HG02943 (cell line): ENCODE data around the gene MYBPC1.
"Not testable (repeated sequence)": the region's sequence is repeated elsewhere in the genome, so short reads cannot be mapped to it uniquely, and the experiment has no call there.

Experiments used
- ATAC-seq: cut with Tn5 transposase; IDR thresholded peaks from one replicate; pipeline ENCODE4 v1.9.1; 2021; ENCODE audit warnings: mild to moderate bottlenecking, low read depth, moderate library complexity; ENCODE audit not compliant: unreplicated experiment

Gene MYBPC1

GRCh38 chr12:101653503-101653902 is 58.7 kb downstream of the MYBPC1 start:
- ATAC-seq, result no peak

DNA sequence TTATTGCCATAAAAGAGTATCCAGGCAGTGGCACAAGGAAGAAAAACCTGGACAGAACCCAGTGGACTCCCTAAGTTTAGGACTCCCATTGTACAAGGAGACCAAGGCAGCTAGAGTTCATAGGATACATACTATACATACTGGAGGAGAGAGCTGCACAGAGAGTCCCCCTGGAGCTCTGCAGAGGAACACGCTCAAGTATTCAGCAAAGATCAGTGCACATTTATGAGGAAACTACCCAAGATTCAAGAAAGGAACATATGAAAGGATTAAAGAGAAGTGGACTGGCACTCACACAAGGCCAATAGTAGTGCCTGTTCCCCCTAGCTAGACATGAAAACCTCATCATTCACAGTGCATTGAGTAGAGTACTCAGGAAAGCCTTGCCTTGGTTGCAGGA is 59.7 kb downstream of the MYBPC1 start:
- no peak for ATAC-seq

GRCh38 chr12:101655393-101655792 is 60.6 kb downstream of the MYBPC1 start:
- ATAC-seq, result no peak

GRCh38 chr12:101660662-101661061 is 65.9 kb downstream of the MYBPC1 start:
- ATAC-seq, result not testable (repeated sequence)

DNA sequence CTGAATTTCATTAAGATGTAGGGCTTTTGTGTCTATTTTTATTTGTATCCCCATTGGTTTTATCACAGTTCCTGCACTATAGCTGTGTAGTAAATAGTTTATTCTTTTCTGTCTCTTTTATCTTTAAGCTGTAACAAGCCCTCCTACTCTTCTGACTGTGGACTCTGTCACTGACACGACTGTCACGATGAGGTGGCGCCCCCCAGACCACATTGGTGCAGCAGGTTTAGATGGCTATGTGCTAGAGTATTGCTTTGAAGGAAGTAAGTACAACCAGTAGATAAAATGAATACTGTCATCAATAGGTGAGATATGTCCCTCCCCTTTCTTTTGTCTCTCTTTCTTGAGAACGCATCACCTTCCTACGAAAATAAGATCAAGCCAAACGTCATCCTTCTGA is 68.5 kb downstream of the MYBPC1 start:
- ATAC-seq, result no peak

DNA sequence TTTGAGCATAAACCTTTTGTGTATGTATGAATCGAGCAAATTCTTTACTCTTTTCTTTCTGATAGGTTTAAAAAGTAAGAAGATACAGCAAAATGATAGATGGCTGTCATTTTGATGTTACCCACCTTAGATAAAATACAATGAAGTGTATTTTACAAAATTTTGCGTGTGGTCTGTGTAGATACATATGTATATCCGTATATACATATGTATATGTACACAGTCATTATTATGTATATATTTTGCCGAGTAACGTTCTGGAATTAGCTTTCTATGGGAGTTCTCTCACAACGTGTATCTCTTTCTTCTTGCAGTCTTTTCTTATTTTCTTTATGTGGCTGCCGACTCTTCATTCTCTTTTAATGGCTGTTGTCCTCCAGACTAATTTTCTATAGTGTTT is 70.2 kb downstream of the MYBPC1 start:
- ATAC-seq, result no peak

- no peak for ATAC-seq
These were observed 71.4 kb downstream of the MYBPC1 start for GRCh38 chr12:101666052-101666728.

- ATAC-seq, result no peak
These were observed 72.8 kb downstream of the MYBPC1 start for GRCh38 chr12:101667591-101667990.

- no peak for ATAC-seq
These were observed 75.4 kb downstream of the MYBPC1 start for GRCh38 chr12:101670007-101670671.

DNA sequence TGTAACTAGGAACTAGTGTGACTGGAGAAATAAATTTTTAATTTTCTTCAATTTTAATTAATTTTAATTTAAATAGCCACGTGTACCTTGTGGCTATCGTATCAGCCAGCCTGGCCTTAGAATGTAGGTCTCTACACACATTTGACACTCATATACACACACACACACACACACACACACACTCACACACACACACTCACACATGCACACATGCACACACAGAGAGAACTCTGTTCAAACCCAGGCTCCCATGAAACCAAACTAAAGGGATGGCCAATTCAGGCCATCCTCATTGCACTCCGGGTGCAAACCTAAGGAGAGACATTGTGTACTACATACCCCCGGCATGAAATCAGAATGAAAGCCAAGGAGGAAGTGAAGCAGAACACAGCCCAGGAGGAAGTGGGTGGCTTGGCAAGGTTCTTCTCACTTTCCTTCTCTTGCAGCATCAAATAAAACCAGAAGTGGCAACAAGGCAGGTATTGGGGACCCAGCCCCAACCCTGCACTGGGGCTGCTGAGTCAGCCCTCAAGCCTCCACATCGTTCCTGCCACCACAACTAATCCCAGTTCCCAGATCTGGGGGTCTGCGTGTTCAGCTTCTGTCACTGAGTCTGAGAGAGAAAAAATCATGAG is 76.5 kb downstream of the MYBPC1 start:
- no peak for ATAC-seq

GRCh38 chr12:101671833-101672232 is 77.1 kb downstream of the MYBPC1 start:
- no peak for ATAC-seq

- ATAC-seq, result no peak
These were observed 80.8 kb downstream of the MYBPC1 start for GRCh38 chr12:101675555-101675954.

DNA sequence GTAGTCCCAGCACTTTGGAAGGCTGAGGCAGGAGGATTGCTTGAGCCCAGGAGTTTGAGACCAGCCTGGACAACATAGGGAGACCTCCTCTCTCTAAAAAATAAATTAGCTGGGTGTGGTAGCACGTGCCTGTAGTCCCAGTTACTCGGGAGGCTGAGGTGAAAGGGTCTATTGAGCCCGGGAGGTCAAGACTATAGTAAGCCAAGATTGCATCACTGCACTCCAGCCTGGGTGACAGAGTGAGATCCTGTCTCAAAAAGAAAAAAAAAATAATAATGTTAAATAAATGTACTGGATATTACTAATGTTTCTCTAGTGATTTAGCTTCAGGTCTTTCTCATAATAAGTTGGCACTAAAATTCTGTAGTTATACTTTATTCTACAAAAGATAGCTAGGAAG is 81.7 kb downstream of the MYBPC1 start:
- ATAC-seq, result not testable (repeated sequence)

- ATAC-seq, result no peak
These were observed 83.3 kb downstream of the MYBPC1 start for GRCh38 chr12:101678081-101678480.

DNA sequence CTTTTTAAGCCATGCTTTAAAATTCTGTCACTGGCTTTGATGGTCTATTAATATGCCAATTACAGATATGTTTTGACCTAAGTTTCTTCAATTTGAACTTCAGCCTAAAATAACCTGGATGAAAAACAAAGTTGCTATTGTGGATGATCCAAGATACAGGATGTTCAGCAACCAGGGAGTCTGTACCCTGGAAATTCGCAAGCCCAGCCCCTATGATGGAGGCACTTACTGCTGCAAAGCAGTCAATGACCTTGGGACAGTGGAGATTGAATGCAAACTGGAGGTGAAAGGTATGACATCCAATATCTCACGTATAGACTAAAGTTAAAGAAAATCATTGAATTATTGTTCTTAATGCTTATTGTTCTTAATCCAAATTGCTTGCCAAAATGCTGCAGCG is 85.5 kb downstream of the MYBPC1 start:
- ATAC-seq, result no peak

- ATAC-seq, result no peak
These were observed 85.9 kb downstream of the MYBPC1 start for GRCh38 chr12:101680647-101681046.

- not testable (repeated sequence) for ATAC-seq
These were observed 86.9 kb downstream of the MYBPC1 start for GRCh38 chr12:101681627-101682026.

DNA sequence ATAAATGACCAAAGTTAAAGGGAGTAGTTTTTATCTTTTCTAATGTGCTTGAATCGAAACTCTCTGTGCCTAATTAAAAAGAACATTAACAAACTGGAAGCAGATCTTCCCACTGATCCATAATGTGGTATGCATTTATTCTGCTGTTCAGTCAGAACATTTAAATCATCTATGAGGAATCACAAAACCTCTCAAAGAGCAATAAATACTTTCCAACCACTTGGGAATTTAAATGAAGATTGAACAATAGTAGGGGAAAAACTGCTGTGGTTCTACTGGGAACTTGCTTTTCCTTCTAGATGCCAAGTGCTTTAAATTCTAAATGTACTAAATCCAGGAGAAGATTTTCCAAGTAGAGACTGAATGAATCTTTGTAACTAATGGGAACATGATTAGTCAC is 90.3 kb downstream of the MYBPC1 start:
- no peak for ATAC-seq

- no peak for ATAC-seq
These were observed 91.4 kb downstream of the MYBPC1 start for GRCh38 chr12:101686176-101686575.

DNA sequence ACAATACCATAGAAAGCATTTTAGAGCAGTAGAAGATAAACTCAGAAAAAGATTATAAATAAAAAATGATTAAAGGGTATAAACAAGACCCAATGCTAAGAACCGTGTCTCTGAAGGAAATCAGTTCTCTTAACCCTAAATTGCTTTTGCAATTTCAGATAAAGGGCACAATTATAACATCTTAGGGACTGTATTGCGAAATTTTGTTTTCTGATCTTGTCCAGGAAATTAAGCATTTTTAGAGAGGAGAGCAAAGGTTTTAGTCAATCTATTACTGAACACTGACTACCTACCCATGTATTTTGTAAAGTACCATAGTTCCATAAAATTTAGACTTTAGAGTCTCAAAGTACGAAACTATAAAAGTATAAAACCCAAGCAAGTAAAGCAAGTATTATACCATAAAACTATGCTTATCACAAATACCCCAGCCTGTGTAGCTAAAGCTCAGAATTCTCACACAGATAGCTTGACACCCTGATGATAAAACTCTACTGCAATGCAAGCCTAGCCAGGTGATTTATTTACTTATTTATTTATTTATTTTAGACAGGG is 95.8 kb downstream of the MYBPC1 start:
- no peak for ATAC-seq

DNA sequence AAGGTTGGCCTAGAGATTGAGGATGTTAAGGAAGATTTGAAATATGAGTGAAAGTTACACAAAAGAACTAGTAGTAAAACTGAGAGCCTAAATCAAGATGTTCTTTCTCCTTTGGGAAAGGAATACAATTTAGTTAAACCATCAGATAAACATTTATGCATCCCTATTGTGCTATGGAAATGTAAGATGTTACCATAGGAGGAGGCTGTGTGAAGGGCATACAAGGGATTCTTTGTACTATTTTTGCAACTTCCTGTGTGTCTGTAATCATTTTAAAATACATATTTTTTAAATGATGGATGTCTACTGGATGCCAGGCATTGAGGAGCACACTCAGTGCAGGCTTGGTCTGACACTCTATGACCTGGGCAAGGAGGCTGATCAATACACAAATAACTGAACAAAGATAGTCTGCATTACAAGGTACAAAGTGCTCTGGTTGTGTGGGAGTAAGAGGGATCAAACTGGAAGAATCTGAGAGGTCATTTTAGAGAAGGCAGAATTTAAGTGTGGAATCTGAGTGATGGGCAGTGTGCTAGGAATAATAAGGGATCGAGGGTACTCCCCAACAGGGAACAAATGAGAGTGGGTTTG is 96.8 kb downstream of the MYBPC1 start:
- no peak for ATAC-seq
